WTC11 (cell line): Measurements from ENCODE around the gene UNC119B. TPM values are rescaled to one million over a fixed set of nuclear protein-coding genes. Genes with fewer than 3 reads are reported as not detected.

Experiments
- ATAC-seq: fragments of 200-7000 bp; cut with Tn5 transposase; 2 replicates; pipeline ENCODE4 v1.10.0; 2021; ENCODE audit warnings: mild to moderate bottlenecking, moderate library complexity
- CTCF ChIA-PET: fragments of 300-600 bp; sonication (Branson Sonifier 250); formaldehyde crosslinking; loops from one replicate; lab custom pipeline; 2021; ENCODE audit warnings: antibody characterized with exemption; lab: Charles Lee
- POLR2A ChIA-PET: fragments of 350-600 bp; sonication (Branson Sonifier 250); formaldehyde crosslinking; loops from one replicate; lab custom pipeline; 2021; ENCODE audit warnings: antibody characterized with exemption; lab: Charles Lee
- DNase-seq: peaks from one replicate; pipeline ENCODE4 v3.0.0; 2021; ENCODE audit warnings: low spot score
- H3K27ac Mint-ChIP-seq: 2 replicates; pipeline ENCODE4 v1.8.0; 2021; ENCODE audit warnings: mixed read lengths
- H3K27me3 Mint-ChIP-seq: 2 replicates; pipeline ENCODE4 v1.8.0; 2021; ENCODE audit warnings: low read depth, mild to moderate bottlenecking, moderate library complexity, mixed read lengths
- H3K36me3 Mint-ChIP-seq: 2 replicates; pipeline ENCODE4 v1.8.0; 2021; ENCODE audit warnings: mixed read lengths
- H3K4me1 Mint-ChIP-seq: 2 replicates; pipeline ENCODE4 v1.8.0; 2022; ENCODE audit warnings: mixed read lengths
- H3K4me3 Mint-ChIP-seq: 2 replicates; pipeline ENCODE4 v1.8.0; 2021; ENCODE audit warnings: mild to moderate bottlenecking, moderate library complexity, mixed read lengths
- H3K9me3 Mint-ChIP-seq: 2 replicates; pipeline ENCODE4 v1.8.0; 2021; ENCODE audit warnings: mixed read lengths
- AFF4 ChIP-seq: sonication (generic); formaldehyde crosslinking; IDR thresholded peaks from 2 replicates; pipeline ENCODE4 v1.8.1; 2023; ENCODE audit warnings: mild to moderate bottlenecking, missing genetic modification reagents, borderline replicate concordance
- ARID4B ChIP-seq: sonication (generic); formaldehyde crosslinking; IDR thresholded peaks from 2 replicates; pipeline ENCODE4 v1.8.0; 2023; ENCODE audit warnings: missing genetic modification reagents, mild to moderate bottlenecking, borderline replicate concordance
- E2F1 ChIP-seq: sonication (generic); formaldehyde crosslinking; IDR thresholded peaks from 2 replicates; pipeline ENCODE4 v1.8.0; 2022; ENCODE audit warnings: mild to moderate bottlenecking, missing genetic modification reagents
- FOXJ3 ChIP-seq: sonication (generic); formaldehyde crosslinking; IDR thresholded peaks from 2 replicates; pipeline ENCODE4 v1.9.0; 2021; ENCODE audit warnings: missing genetic modification reagents, mild to moderate bottlenecking, borderline replicate concordance
- FOXP1 ChIP-seq: sonication (generic); formaldehyde crosslinking; IDR thresholded peaks from 2 replicates; pipeline ENCODE4 v1.8.0; 2022; ENCODE audit warnings: missing genetic modification reagents, mild to moderate bottlenecking, moderate library complexity, borderline replicate concordance
- GRHL2 ChIP-seq: fragments of 250-450 bp; sonication (Bioruptor Pico); IDR thresholded peaks from 2 replicates; pipeline ENCODE4 v1.8.0; 2022; ENCODE audit warnings: mild to moderate bottlenecking, moderate library complexity; ENCODE audit not compliant: insufficient replicate concordance, severe bottlenecking
- GTF2I ChIP-seq: fragments of 250-450 bp; sonication (Bioruptor Pico); conservative IDR thresholded peaks from 2 replicates; pipeline ENCODE4 v1.4.0; 2021; ENCODE audit warnings: mild to moderate bottlenecking
- NFYB ChIP-seq: sonication (generic); formaldehyde crosslinking; conservative IDR thresholded peaks from 2 replicates; pipeline ENCODE4 v1.8.0; 2022; ENCODE audit warnings: low read depth, missing genetic modification reagents
- SMAD4 ChIP-seq: sonication (generic); formaldehyde crosslinking; IDR thresholded peaks from 2 replicates; pipeline ENCODE4 v1.8.0; 2022; ENCODE audit warnings: mild to moderate bottlenecking, missing genetic modification reagents
- STAT6 ChIP-seq: sonication (generic); formaldehyde crosslinking; conservative IDR thresholded peaks from 2 replicates; pipeline ENCODE4 v1.8.1; 2023; ENCODE audit warnings: mild to moderate bottlenecking, low read depth, missing genetic modification reagents, moderate library complexity
- TCF7 ChIP-seq: sonication (generic); formaldehyde crosslinking; IDR thresholded peaks from 2 replicates; pipeline ENCODE4 v1.8.0; 2022; ENCODE audit warnings: mild to moderate bottlenecking, low read depth, missing genetic modification reagents, moderate library complexity
- TP53 ChIP-seq: sonication (generic); formaldehyde crosslinking; IDR thresholded peaks from 2 replicates; pipeline ENCODE4 v1.8.1; 2023; ENCODE audit warnings: mild to moderate bottlenecking, missing genetic modification reagents
- ZNF219 ChIP-seq: sonication (generic); formaldehyde crosslinking; IDR thresholded peaks from 2 replicates; pipeline ENCODE4 v1.8.0; 2023; ENCODE audit warnings: missing genetic modification reagents, mild to moderate bottlenecking, borderline replicate concordance
- total RNA-seq: library from RNA; stranded (reverse); gene quantifications from 3 replicates; pipeline ENCODE4 v1.2.3, GENCODE V29; 2021

Gene UNC119B
- total RNA-seq, 1 experiment from 2014 or later, result 53.3 TPM

GRCh38 chr12:120677765-120678473 lies 32.3 kb upstream of the UNC119B start (continued):
- no peak for TF ChIP-seq STAT6 (CRISPR knock-in tag)
- TF ChIP-seq E2F1 (CRISPR knock-in tag), result no peak
- TF ChIP-seq FOXP1 (CRISPR knock-in tag), result no peak
- TF ChIP-seq ARID4B (CRISPR knock-in tag), result no peak
- no peak for TF ChIP-seq TP53 (CRISPR knock-in tag)

- H3K27ac Mint-ChIP-seq, result no peak overlapping the region
- H3K4me1 Mint-ChIP-seq, result peaks cover 9% of the 10 kb centered on the region
- CTCF ChIA-PET, result interaction anchor here (1.4 to 4.9 kb wide), 2 partner anchors 30 to 96 kb away, joined by 3 to 34 read pairs; no protein-coding TSS in a partner anchor
- DNase-seq (no peak), ATAC-seq (no peak)
- no peak overlapping the region for H3K4me3 Mint-ChIP-seq
- no peaks in the 10 kb centered on the region for H3K9me3 Mint-ChIP-seq
- POLR2A ChIA-PET, result no interaction called here
- no peaks in the 10 kb centered on the region for H3K27me3 Mint-ChIP-seq
- no peaks in the 10 kb centered on the region for H3K36me3 Mint-ChIP-seq
- TF ChIP-seq AFF4 (CRISPR knock-in tag) (no peak), GRHL2 (no peak), GTF2I (CRISPR knock-in tag) (no peak), ZNF219 (CRISPR knock-in tag) (no peak), FOXJ3 (CRISPR knock-in tag) (no peak), SMAD4 (CRISPR knock-in tag) (no peak), TCF7 (CRISPR knock-in tag) (no peak), NFYB (CRISPR knock-in tag) (no peak)
Observed at GRCh38 chr12:120678572-120678971, 31.7 kb upstream of the UNC119B start.
